AG09309 (cell line): ENCODE measurements around the gene AAK1.
A peak's percentile ranks its signal among the peaks of the same experiment; 100 is the strongest.
"Not testable (repeated sequence)": the region's sequence is repeated elsewhere in the genome, so short reads cannot be mapped to it uniquely, and the experiment has no call there.

ENCODE experiments used
- DNase-seq: peaks from one replicate; pipeline ENCODE4 v3.0.0-alpha.2; 2010; ENCODE audit warnings: low read depth
- H3K4me3 ChIP-seq: 2 replicates; pipeline ENCODE4 v1.5.1; 2011; ENCODE audit warnings: mild to moderate bottlenecking, low read depth, low read length, moderate library complexity; ENCODE audit not compliant: control insufficient read depth
- CTCF ChIP-seq: IDR thresholded peaks from 2 replicates; pipeline ENCODE4 v1.5.1; 2011; ENCODE audit warnings: mild to moderate bottlenecking, low read depth, low read length, inconsistent platforms; ENCODE audit not compliant: insufficient read depth, control insufficient read depth; ENCODE audit errors: missing control alignments

Gene AAK1

GRCh38 chr2:69660637-69661036 is 17.1 kb upstream of the AAK1 start:
- no peak overlapping the region for H3K4me3 ChIP-seq
- DNase-seq: no peak
- no peak for TF ChIP-seq CTCF

DNA sequence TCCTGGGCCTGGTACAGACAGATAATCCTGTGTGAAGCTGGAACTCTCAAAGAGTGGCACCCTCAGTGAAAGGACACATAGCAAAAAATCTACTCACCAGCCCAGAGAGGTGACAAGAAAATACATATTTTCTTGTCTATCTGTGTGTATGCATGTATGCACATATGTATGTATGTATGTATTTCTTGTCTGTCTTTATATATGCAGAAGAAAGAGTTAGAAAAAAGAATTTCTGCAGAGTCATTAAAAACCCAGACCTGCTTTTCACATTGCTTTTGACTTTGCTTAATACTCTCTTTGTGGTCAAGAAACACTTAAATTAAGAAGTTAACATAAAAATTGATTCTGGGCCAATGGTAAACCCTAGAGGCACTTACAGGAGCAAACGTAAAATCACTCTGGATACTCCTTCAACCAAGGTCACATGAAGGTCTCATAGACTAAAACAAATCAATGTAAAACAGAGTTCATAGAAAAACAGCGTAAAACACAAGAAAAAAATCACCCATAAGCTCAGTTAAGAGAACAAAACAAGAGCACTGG is 16.5 kb upstream of the AAK1 start:
- no peak for TF ChIP-seq CTCF
- no peak overlapping the region for H3K4me3 ChIP-seq

GRCh38 chr2:69659349-69659748 is 15.8 kb upstream of the AAK1 start:
- no peak for DNase-seq
- TF ChIP-seq CTCF: no peak

More for the DNA sequence above, 16.5 kb upstream of the AAK1 start:
- DNase-seq: no peak

DNA sequence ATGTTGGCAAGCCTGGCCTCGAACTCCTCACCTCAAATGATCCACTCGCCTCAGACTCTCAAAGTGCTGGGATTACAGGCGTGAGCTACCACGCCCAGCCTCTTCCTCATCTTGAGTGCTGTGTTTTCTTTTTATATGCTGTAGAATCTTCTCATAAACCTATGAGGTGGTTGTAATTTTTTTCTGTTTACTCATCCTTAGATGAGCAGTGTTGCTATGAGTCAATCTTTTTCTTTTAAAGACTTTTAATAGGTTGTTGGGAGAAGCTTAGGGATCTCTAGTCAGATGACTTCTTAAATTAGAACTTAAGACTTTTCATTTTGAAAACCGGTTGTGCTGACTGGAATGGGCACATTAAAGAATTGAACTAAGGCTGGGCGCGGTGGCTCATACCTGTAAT is 8.7 kb upstream of the AAK1 start:
- no peak overlapping the region for H3K4me3 ChIP-seq
- peak; percentile 90 for DNase-seq
- no peak for TF ChIP-seq CTCF

More at GRCh38 chr2:69659349-69659748, 15.8 kb upstream of the AAK1 start:
- H3K4me3 ChIP-seq: no peak overlapping the region

DNA sequence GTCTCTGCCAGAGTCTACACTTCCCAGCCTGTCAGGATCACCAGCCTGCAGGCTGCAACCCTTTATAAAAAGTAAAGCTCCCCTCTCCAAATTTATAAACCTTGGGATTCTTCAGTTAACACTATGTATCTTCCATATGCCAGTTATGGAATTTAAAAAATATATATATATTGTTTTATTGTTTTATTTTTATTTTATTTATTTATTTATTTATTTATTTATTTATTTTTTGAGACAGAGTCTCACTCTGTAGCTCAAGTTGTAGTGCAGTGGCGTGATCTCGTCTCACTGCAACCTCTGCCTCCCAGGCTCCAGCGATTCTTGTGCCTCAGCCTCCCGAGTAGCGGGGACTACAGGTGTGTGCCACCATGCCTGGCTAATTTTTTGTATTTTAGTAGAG is 3.7 kb upstream of the AAK1 start:
- not testable (repeated sequence) for DNase-seq

DNA sequence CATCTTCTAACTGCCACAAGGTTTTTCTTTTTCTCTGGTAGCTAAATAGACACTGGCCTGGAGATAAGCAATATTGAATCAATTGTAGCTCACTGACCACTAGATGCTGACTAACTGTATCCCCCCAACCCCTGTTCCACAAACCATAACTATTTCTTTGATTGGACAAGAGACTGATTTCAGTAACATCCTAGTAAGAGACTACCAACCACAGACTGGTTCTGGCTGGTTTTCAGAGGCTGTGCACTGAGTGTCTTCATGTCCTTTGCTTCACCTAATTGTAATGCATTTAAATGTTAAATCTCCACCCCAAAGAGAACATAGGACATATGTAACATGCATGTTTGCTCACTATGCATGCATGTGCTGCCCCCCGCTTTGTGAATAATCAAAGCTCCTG is 3.2 kb upstream of the AAK1 start:
- H3K4me3 ChIP-seq: no peak overlapping the region
- no peak for DNase-seq
- no peak for TF ChIP-seq CTCF

More for the DNA sequence above, 3.7 kb upstream of the AAK1 start:
- not testable (repeated sequence) for H3K4me3 ChIP-seq

- H3K4me3 ChIP-seq: no peak overlapping the region
- no peak for DNase-seq
- no peak for TF ChIP-seq CTCF
Observed at GRCh38 chr2:69645921-69646320, 2.4 kb upstream of the AAK1 start.
